Left lung (tissue), 10 donors: ENCODE results near the gene OAS1. TPM values are rescaled to one million over a fixed set of nuclear protein-coding genes. Genes with fewer than 3 reads are reported as not detected.
A peak's percentile ranks its signal among the peaks of the same experiment; 100 is the strongest.

Experiments used
- ATAC-seq: fragments of 200-7000 bp; cut with Tn5 transposase; one replicate; pipeline ENCODE4 v1.9.1; 2020; ENCODE audit warnings: moderate library complexity
- DNase-seq, 4 donors: peaks; one replicate each; pipeline ENCODE4 v3.0.0-alpha.2; 2013 to 2020
- H3K27ac ChIP-seq, 2 donors: fragments of 200-600 bp; sonication (generic) in 1 of 2; one replicate each; pipeline versions ENCODE4 v1.5.0 to v1.8.0; 2020 to 2021
- H3K27me3 ChIP-seq, 2 donors: fragments of 200-600 bp; sonication (generic) in 1 of 2; one replicate each; pipeline versions ENCODE4 v1.5.0 to v1.8.0; 2020 to 2021
- H3K36me3 ChIP-seq, 2 donors: fragments of 200-600 bp; sonication (generic) in 1 of 2; one replicate each; pipeline versions ENCODE4 v1.5.0 to v1.8.0; 2020 to 2021
- H3K4me1 ChIP-seq, 2 donors: fragments of 200-600 bp; one replicate each; pipeline ENCODE4 v1.8.0; 2021
- H3K4me3 ChIP-seq, 2 donors: fragments of 200-600 bp; sonication (generic) in 1 of 2; one replicate each; pipeline versions ENCODE4 v1.5.0 to v1.8.0; 2020 to 2021; ENCODE audit warnings: mild to moderate bottlenecking in 1 of 2
- H3K9me3 ChIP-seq, 2 donors: fragments of 200-600 bp; sonication (generic) in 1 of 2; one replicate each; pipeline versions ENCODE4 v1.5.0 to v1.8.0; 2020 to 2021
- CTCF ChIP-seq, 2 donors: fragments of 200-600 bp; sonication (generic) in 1 of 2; IDR thresholded peaks; one replicate each; pipeline versions ENCODE4 v1.5.0 to v1.8.0; 2021; ENCODE audit warnings: antibody characterized with exemption in 2 of 2
- intact Hi-C, 2 donors: fragments of 100-400 bp; cut with DNase I; formaldehyde crosslinking; loops; one replicate each; pipeline versions ENCODE4 v1.11.2 to v1.14.2; 2022
- polyA plus RNA-seq, 6 donors: library from polyadenylated mRNA; unstranded; fragments of 120-200 nt; gene quantifications; one replicate each; pipeline ENCODE4 v1.2.1, GENCODE V29; 2013; ENCODE audit not compliant: insufficient read length in 6 of 6
- total RNA-seq, 2 donors: library from RNA; stranded (reverse); fragmentation: NEBNext Ultra II Directional; extraction: Animal tissue kit (Norgen Biotek cat#: 25700); gene quantifications; one replicate each; pipeline ENCODE4 v1.2.1, GENCODE V29; 2021
- donor health status: DM: no; HTN: yes; CAD: no.
- donor health status: DM: no; HTN: no; CAD: no.

OAS1 gene
- total and polyA plus RNA-seq, 8 donors: 3.3 to 48.3 (median 5.3) TPM

DNA sequence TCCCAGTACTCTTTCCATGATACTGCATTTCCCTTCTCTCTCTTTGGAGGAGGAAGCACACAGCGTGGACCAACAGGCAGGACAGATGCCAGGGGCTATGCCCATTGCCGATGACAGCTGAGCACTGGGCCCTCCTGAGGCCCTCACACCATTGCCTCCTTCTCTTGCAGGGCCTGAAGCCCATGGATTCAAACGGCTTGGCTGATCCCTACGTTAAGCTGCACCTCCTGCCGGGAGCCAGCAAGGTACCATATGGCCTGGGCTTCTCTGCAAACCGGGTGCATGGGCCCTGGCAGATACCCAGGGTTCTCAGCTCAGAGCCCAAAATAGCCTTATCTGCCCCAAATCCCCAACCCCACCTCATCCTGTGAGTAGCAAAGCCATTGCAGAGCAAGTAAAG is 25.2 kb upstream of the OAS1 start:
- ATAC-seq (no peak), DNase-seq (no peak)
- H3K27ac ChIP-seq: no peak overlapping the region
- no peaks in the 10 kb centered on the region for H3K36me3 ChIP-seq
- no peak for TF ChIP-seq CTCF (IDR thresholded peaks at IDR 0.05)
- intact Hi-C loops: no loop called here
- peaks cover 0 to 14% of the 10 kb centered on the region in 2 donors for H3K9me3 ChIP-seq
- H3K27me3 ChIP-seq: peaks cover 4 to 52% of the 10 kb centered on the region in 2 donors
- H3K4me3 ChIP-seq: no peak overlapping the region
- peaks cover 0 to 2% of the 10 kb centered on the region in 2 donors for H3K4me1 ChIP-seq

DNA sequence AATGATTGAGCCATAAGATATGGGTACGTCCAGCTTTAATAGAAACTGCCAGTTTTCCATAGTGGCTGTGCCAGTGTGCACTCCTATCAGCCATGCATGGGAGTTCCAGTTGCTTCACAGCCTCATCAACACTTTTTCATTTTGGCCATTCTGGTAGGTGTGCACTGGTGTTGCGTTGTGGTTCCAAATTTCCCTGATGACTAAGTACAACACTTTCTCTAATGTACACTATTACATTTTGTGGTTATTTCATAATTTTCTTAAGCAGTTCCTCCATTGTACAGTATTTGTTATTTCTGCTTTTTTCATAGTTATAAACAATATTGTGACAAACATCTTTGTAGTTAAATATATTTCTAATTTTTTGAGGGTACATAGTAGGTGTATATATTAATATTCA is 21.5 kb upstream of the OAS1 start:
- H3K4me1 ChIP-seq: peaks cover 0 to 12% of the 10 kb centered on the region in 2 donors
- H3K9me3 ChIP-seq: peaks cover 0 to 20% of the 10 kb centered on the region in 2 donors
- peaks cover 0 to 22% of the 10 kb centered on the region in 2 donors for H3K27me3 ChIP-seq
- H3K36me3 ChIP-seq: no peaks in the 10 kb centered on the region
- ATAC-seq (no peak), DNase-seq (no peak)
- intact Hi-C loops: no loop called here
- no peak overlapping the region for H3K27ac ChIP-seq
- H3K4me3 ChIP-seq: no peak overlapping the region
- TF ChIP-seq CTCF (IDR thresholded peaks at IDR 0.05): no peak

GRCh38 chr12:112887550-112887949 is 19.2 kb upstream of the OAS1 start:
- intact Hi-C loops: no loop called here
- H3K4me1 ChIP-seq: peaks cover 0 to 14% of the 10 kb centered on the region in 2 donors
- TF ChIP-seq CTCF (IDR thresholded peaks at IDR 0.05): no peak
- H3K27me3 ChIP-seq: peaks cover 0 to 4% of the 10 kb centered on the region in 2 donors
- DNase-seq: no peak
- H3K9me3 ChIP-seq: peaks cover 0 to 20% of the 10 kb centered on the region in 2 donors
- ATAC-seq: no peak
- no peak overlapping the region for H3K4me3 ChIP-seq
- H3K27ac ChIP-seq: no peak overlapping the region
- H3K36me3 ChIP-seq: no peaks in the 10 kb centered on the region

GRCh38 chr12:112891093-112892024 is 15.4 kb upstream of the OAS1 start:
- DNase-seq: no peak
- no peaks in the 10 kb centered on the region for H3K36me3 ChIP-seq
- H3K9me3 ChIP-seq: peaks cover 0 to 6% of the 10 kb centered on the region in 2 donors
- H3K27me3 ChIP-seq: peaks cover 0 to 3% of the 10 kb centered on the region in 2 donors
- no peak overlapping the region for H3K4me3 ChIP-seq
- no peak for TF ChIP-seq CTCF (IDR thresholded peaks at IDR 0.05)
- intact Hi-C loops: no loop called here
- peaks cover 0 to 17% of the 10 kb centered on the region in 2 donors for H3K4me1 ChIP-seq
- no peak for ATAC-seq
- no peak overlapping the region for H3K27ac ChIP-seq

- no peak overlapping the region for H3K4me3 ChIP-seq
- H3K9me3 ChIP-seq: no peaks in the 10 kb centered on the region
- DNase-seq (no peak), ATAC-seq (peak; percentile 44)
- H3K27me3 ChIP-seq: peaks cover 3 to 9% of the 10 kb centered on the region in 2 donors
- H3K4me1 ChIP-seq: peaks cover 0 to 10% of the 10 kb centered on the region in 2 donors
- no peak for TF ChIP-seq CTCF (IDR thresholded peaks at IDR 0.05)
- no peak overlapping the region for H3K27ac ChIP-seq
- intact Hi-C loops: no loop called here
- H3K36me3 ChIP-seq: no peaks in the 10 kb centered on the region
Observed at GRCh38 chr12:112892856-112893255, 13.9 kb upstream of the OAS1 start.
